ENCODE data around the gene ZFP82.

Gene ZFP82

DNA sequence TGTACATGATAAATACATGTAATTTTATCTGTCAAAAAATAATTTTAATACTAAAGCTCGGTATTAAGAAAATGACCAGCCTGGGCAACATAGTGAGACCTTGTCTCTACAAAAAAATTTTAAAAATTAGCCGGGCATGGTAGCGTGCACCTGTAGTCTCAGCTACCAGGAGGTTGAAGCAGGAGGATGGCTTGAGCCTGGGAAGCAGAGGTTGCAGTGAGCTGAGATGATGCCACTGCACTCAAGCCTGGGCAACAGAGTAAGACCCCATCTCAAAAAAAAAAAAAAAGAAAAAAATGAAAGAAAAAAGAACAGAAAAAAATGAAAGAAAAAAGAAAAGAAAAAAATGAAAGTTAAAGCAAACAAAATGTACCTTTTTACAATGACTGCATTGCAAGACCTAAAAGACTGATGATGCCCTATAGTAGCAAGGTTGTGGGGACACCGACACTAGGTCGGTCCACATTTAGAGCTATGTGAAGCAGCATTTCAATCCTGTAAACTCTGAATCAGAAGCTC, 44.7 kb downstream of the ZFP82 start:
- no peak for TF ChIP-seq CTCF (IDR thresholded peaks at IDR 0.05)
- Histone ChIP-seq H3K4me3 (no peak overlapping the region), H3K27ac (no peak overlapping the region)
- DNase-seq (ENCODE audit: low spot score) = no peak

GRCh38 chr19:36371886-36372285, 46.6 kb downstream of the ZFP82 start:
- no peak for TF ChIP-seq CTCF (IDR thresholded peaks at IDR 0.05)
- H3K4me3 ChIP-seq = no peak overlapping the region
- H3K27ac ChIP-seq = no peak overlapping the region
- DNase-seq (ENCODE audit: low spot score) = no peak

DNA sequence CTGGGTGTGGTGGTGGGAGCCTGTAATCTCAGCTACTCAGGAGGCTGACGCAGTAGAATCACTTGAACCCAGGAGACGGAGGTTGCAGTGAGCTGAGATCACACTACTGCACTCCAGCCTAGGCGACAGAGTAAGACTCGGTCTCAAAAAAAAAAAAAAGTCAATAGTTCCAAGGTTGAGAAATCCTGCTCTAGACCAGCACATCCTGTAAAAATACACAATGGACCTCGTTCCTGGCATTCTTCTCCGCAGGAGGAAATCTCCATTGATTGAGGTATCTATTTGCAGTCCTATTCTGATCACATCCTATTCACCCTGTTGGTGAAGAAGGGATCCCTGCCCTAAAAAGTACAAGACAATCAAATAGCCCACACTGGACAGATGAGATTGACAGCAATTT, 54.6 kb downstream of the ZFP82 start:
- Histone ChIP-seq H3K4me3 (no peak overlapping the region), H3K27ac (no peak overlapping the region)
- no peak for DNase-seq (ENCODE audit: low spot score)
- no peak for TF ChIP-seq CTCF (IDR thresholded peaks at IDR 0.05)

All from coronary artery (tissue), 2 donors.